WTC11 (cell line): Measurements from ENCODE around the gene KCNIP4. TPM values are rescaled to one million over a fixed set of nuclear protein-coding genes. Genes with fewer than 3 reads are reported as not detected.

Experiments
- ATAC-seq: fragments of 200-7000 bp; cut with Tn5 transposase; 2 replicates; pipeline ENCODE4 v1.10.0; 2021; ENCODE audit warnings: mild to moderate bottlenecking, moderate library complexity
- CTCF ChIA-PET: fragments of 300-600 bp; sonication (Branson Sonifier 250); formaldehyde crosslinking; loops from one replicate; lab custom pipeline; 2021; ENCODE audit warnings: antibody characterized with exemption; lab: Charles Lee
- POLR2A ChIA-PET: fragments of 350-600 bp; sonication (Branson Sonifier 250); formaldehyde crosslinking; loops from one replicate; lab custom pipeline; 2021; ENCODE audit warnings: antibody characterized with exemption; lab: Charles Lee
- DNase-seq: peaks from one replicate; pipeline ENCODE4 v3.0.0; 2021; ENCODE audit warnings: low spot score
- H3K27ac Mint-ChIP-seq: 2 replicates; pipeline ENCODE4 v1.8.0; 2021; ENCODE audit warnings: mixed read lengths
- H3K27me3 Mint-ChIP-seq: 2 replicates; pipeline ENCODE4 v1.8.0; 2021; ENCODE audit warnings: low read depth, mild to moderate bottlenecking, moderate library complexity, mixed read lengths
- H3K36me3 Mint-ChIP-seq: 2 replicates; pipeline ENCODE4 v1.8.0; 2021; ENCODE audit warnings: mixed read lengths
- H3K4me1 Mint-ChIP-seq: 2 replicates; pipeline ENCODE4 v1.8.0; 2022; ENCODE audit warnings: mixed read lengths
- H3K4me3 Mint-ChIP-seq: 2 replicates; pipeline ENCODE4 v1.8.0; 2021; ENCODE audit warnings: mild to moderate bottlenecking, moderate library complexity, mixed read lengths
- H3K9me3 Mint-ChIP-seq: 2 replicates; pipeline ENCODE4 v1.8.0; 2021; ENCODE audit warnings: mixed read lengths
- AR ChIP-seq: fragments of 250-450 bp; sonication (Bioruptor Pico); IDR thresholded peaks from 2 replicates; pipeline ENCODE4 v1.9.0; 2021; ENCODE audit warnings: mild to moderate bottlenecking
- ATF6 ChIP-seq: sonication (generic); formaldehyde crosslinking; IDR thresholded peaks from 2 replicates; pipeline ENCODE4 v1.8.1; 2023; ENCODE audit warnings: mild to moderate bottlenecking, missing genetic modification reagents
- FOXP1 ChIP-seq: sonication (generic); formaldehyde crosslinking; IDR thresholded peaks from 2 replicates; pipeline ENCODE4 v1.8.0; 2022; ENCODE audit warnings: missing genetic modification reagents, mild to moderate bottlenecking, moderate library complexity, borderline replicate concordance
- FOXP4 ChIP-seq: sonication (generic); formaldehyde crosslinking; IDR thresholded peaks from 2 replicates; pipeline ENCODE4 v1.8.0; 2022; ENCODE audit warnings: mild to moderate bottlenecking, missing genetic modification reagents
- IRF2 ChIP-seq: sonication (generic); formaldehyde crosslinking; IDR thresholded peaks from 2 replicates; pipeline ENCODE4 v1.8.0; 2022; ENCODE audit warnings: low read depth, missing genetic modification reagents, borderline replicate concordance
- JAZF1 ChIP-seq: fragments of 250-450 bp; sonication (Bioruptor Pico); IDR thresholded peaks from 2 replicates; pipeline ENCODE4 v1.9.0; 2021; ENCODE audit warnings: moderate library complexity, mild to moderate bottlenecking, inconsistent platforms
- KAT7 ChIP-seq: sonication (generic); formaldehyde crosslinking; IDR thresholded peaks from 2 replicates; pipeline ENCODE4 v1.8.1; 2023; ENCODE audit warnings: missing genetic modification reagents, mild to moderate bottlenecking, borderline replicate concordance
- MXD4 ChIP-seq: fragments of 250-450 bp; sonication (Bioruptor Pico); IDR thresholded peaks from 2 replicates; pipeline ENCODE4 v1.8.0; 2021; ENCODE audit warnings: mild to moderate bottlenecking, moderate library complexity, borderline replicate concordance
- NFYB ChIP-seq: sonication (generic); formaldehyde crosslinking; conservative IDR thresholded peaks from 2 replicates; pipeline ENCODE4 v1.8.0; 2022; ENCODE audit warnings: low read depth, missing genetic modification reagents
- NR1H2 ChIP-seq: sonication (generic); formaldehyde crosslinking; IDR thresholded peaks from 2 replicates; pipeline ENCODE4 v1.9.0; 2021; ENCODE audit warnings: mild to moderate bottlenecking, moderate library complexity, missing genetic modification reagents
- SOX15 ChIP-seq: fragments of 250-450 bp; sonication (Bioruptor Pico); IDR thresholded peaks from 2 replicates; pipeline ENCODE4 v1.9.0; 2021; ENCODE audit warnings: mild to moderate bottlenecking
- SP1 ChIP-seq: sonication (generic); formaldehyde crosslinking; conservative IDR thresholded peaks from 2 replicates; pipeline ENCODE4 v1.8.1; 2022; ENCODE audit warnings: missing genetic modification reagents
- TEAD1 ChIP-seq: sonication (generic); formaldehyde crosslinking; IDR thresholded peaks from 2 replicates; pipeline ENCODE4 v1.8.0; 2022; ENCODE audit warnings: mild to moderate bottlenecking, missing genetic modification reagents
- USF2 ChIP-seq: sonication (generic); formaldehyde crosslinking; IDR thresholded peaks from 2 replicates; pipeline ENCODE4 v1.8.1; 2023; ENCODE audit warnings: mild to moderate bottlenecking, missing genetic modification reagents, moderate library complexity
- ZNF121 ChIP-seq: sonication (generic); formaldehyde crosslinking; IDR thresholded peaks from 2 replicates; pipeline ENCODE4 v1.8.0; 2023; ENCODE audit warnings: missing genetic modification reagents
- ZNF138 ChIP-seq: sonication (generic); formaldehyde crosslinking; conservative IDR thresholded peaks from 2 replicates; pipeline ENCODE4 v1.8.1; 2022; ENCODE audit warnings: mild to moderate bottlenecking, moderate library complexity, missing genetic modification reagents
- ZNF219 ChIP-seq: sonication (generic); formaldehyde crosslinking; IDR thresholded peaks from 2 replicates; pipeline ENCODE4 v1.8.0; 2023; ENCODE audit warnings: missing genetic modification reagents, mild to moderate bottlenecking, borderline replicate concordance
- ZNF263 ChIP-seq: sonication (generic); formaldehyde crosslinking; IDR thresholded peaks from 2 replicates; pipeline ENCODE4 v1.8.1; 2022; ENCODE audit warnings: low read depth, mild to moderate bottlenecking, moderate library complexity, missing genetic modification reagents
- ZNF317 ChIP-seq: sonication (generic); formaldehyde crosslinking; IDR thresholded peaks from 2 replicates; pipeline ENCODE4 v1.8.1; 2023; ENCODE audit warnings: low read depth, mild to moderate bottlenecking, moderate library complexity, missing genetic modification reagents, borderline replicate concordance
- ZNF396 ChIP-seq: fragments of 250-450 bp; sonication (Bioruptor Pico); IDR thresholded peaks from 2 replicates; pipeline ENCODE4 v1.8.0; 2021; ENCODE audit warnings: mild to moderate bottlenecking, moderate library complexity, borderline replicate concordance
- ZNF671 ChIP-seq: fragments of 250-450 bp; sonication (Bioruptor Pico); IDR thresholded peaks from 2 replicates; pipeline ENCODE4 v1.8.0; 2021; ENCODE audit warnings: mild to moderate bottlenecking
- total RNA-seq: library from RNA; stranded (reverse); gene quantifications from 3 replicates; pipeline ENCODE4 v1.2.3, GENCODE V29; 2021
- TF ChIP-seq, protein P1 (sequence below): fragments of 250-450 bp; sonication (Bioruptor Pico); IDR thresholded peaks from 2 replicates; pipeline ENCODE4 v2.1.2; 2022; ENCODE audit warnings: mild to moderate bottlenecking, moderate library complexity
- TF ChIP-seq, protein P2 (sequence below): sonication (generic); formaldehyde crosslinking; IDR thresholded peaks from 2 replicates; pipeline ENCODE4 v1.8.0; 2022; ENCODE audit warnings: mild to moderate bottlenecking, missing genetic modification reagents
- TF ChIP-seq, protein P3 (sequence below): sonication (generic); formaldehyde crosslinking; IDR thresholded peaks from 2 replicates; pipeline ENCODE4 v1.8.1; 2023; ENCODE audit warnings: mild to moderate bottlenecking, missing genetic modification reagents, borderline replicate concordance

Gene KCNIP4
- total RNA-seq, 1 experiment from 2014 or later: not detected

- H3K4me3 Mint-ChIP-seq: no peak overlapping the region
- CTCF ChIA-PET: interaction anchor here (1.1 kb wide), 1 partner anchor 94 kb away, joined by 3 read pairs; no protein-coding TSS in a partner anchor
- ATAC-seq (no peak), DNase-seq (no peak)
- peaks cover 6% of the 10 kb centered on the region for H3K27me3 Mint-ChIP-seq
- peaks cover 4% of the 10 kb centered on the region; the same call in 1 of the 2 replicates for H3K36me3 Mint-ChIP-seq
- peaks cover 7% of the 10 kb centered on the region for H3K9me3 Mint-ChIP-seq
- TF ChIP-seq JAZF1 (CRISPR knock-in tag): no peak
- no peak for TF ChIP-seq ZNF671
- no peak for TF ChIP-seq IRF2 (CRISPR knock-in tag)
- TF ChIP-seq ZNF396 (CRISPR knock-in tag): no peak
- TF ChIP-seq KAT7 (CRISPR knock-in tag): no peak
- no peak for TF ChIP-seq ZNF219 (CRISPR knock-in tag)
- no peak for TF ChIP-seq FOXP1
- TF ChIP-seq SP1: no peak
- TF ChIP-seq, protein P1, sequence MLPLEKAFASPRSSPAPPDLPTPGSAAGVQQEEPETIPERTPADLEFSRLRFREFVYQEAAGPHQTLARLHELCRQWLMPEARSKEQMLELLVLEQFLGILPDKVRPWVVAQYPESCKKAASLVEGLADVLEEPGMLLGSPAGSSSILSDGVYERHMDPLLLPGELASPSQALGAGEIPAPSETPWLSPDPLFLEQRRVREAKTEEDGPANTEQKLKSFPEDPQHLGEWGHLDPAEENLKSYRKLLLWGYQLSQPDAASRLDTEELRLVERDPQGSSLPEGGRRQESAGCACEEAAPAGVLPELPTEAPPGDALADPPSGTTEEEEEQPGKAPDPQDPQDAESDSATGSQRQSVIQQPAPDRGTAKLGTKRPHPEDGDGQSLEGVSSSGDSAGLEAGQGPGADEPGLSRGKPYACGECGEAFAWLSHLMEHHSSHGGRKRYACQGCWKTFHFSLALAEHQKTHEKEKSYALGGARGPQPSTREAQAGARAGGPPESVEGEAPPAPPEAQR (CRISPR knock-in tag): no peak
- TF ChIP-seq ZNF263 (CRISPR knock-in tag): no peak
- TF ChIP-seq FOXP4 (CRISPR knock-in tag): no peak
- TF ChIP-seq ZNF121 (CRISPR knock-in tag): no peak
- TF ChIP-seq MXD4 (CRISPR knock-in tag): no peak
- TF ChIP-seq USF2 (CRISPR knock-in tag): no peak
- TF ChIP-seq ATF6 (CRISPR knock-in tag): no peak
- no peak for TF ChIP-seq NFYB
- TF ChIP-seq TEAD1 (CRISPR knock-in tag): no peak
- TF ChIP-seq ZNF317 (CRISPR knock-in tag): no peak
- no peak for TF ChIP-seq NR1H2 (CRISPR knock-in tag)
- no peak for TF ChIP-seq SOX15 (CRISPR knock-in tag)
- peaks cover 16% of the 10 kb centered on the region for H3K4me1 Mint-ChIP-seq
- POLR2A ChIA-PET: no interaction called here
- no peak overlapping the region for H3K27ac Mint-ChIP-seq
Observed at GRCh38 chr4:21695141-21695540, 253.4 kb downstream of the KCNIP4 start.

GRCh38 chr4:21692241-21692640 is 256.3 kb downstream of the KCNIP4 start:
- Mint-ChIP-seq H3K4me3 (no peak overlapping the region), H3K27ac (no peak overlapping the region), H3K27me3 (no peaks in the 10 kb centered on the region), H3K9me3 (peaks cover 8% of the 10 kb centered on the region), H3K4me1 (no peaks in the 10 kb centered on the region), H3K36me3 (peaks cover 4% of the 10 kb centered on the region; the same call in 1 of the 2 replicates)
- POLR2A ChIA-PET: no interaction called here
- no peak for ATAC-seq
- no peak for DNase-seq
- CTCF ChIA-PET: no interaction called here
- no peak for TF ChIP-seq AR (CRISPR knock-in tag)
- no peak for TF ChIP-seq ZNF219 (CRISPR knock-in tag)
- TF ChIP-seq, protein P2, sequence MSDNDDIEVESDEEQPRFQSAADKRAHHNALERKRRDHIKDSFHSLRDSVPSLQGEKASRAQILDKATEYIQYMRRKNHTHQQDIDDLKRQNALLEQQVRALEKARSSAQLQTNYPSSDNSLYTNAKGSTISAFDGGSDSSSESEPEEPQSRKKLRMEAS (CRISPR knock-in tag): no peak
- TF ChIP-seq, protein P3, sequence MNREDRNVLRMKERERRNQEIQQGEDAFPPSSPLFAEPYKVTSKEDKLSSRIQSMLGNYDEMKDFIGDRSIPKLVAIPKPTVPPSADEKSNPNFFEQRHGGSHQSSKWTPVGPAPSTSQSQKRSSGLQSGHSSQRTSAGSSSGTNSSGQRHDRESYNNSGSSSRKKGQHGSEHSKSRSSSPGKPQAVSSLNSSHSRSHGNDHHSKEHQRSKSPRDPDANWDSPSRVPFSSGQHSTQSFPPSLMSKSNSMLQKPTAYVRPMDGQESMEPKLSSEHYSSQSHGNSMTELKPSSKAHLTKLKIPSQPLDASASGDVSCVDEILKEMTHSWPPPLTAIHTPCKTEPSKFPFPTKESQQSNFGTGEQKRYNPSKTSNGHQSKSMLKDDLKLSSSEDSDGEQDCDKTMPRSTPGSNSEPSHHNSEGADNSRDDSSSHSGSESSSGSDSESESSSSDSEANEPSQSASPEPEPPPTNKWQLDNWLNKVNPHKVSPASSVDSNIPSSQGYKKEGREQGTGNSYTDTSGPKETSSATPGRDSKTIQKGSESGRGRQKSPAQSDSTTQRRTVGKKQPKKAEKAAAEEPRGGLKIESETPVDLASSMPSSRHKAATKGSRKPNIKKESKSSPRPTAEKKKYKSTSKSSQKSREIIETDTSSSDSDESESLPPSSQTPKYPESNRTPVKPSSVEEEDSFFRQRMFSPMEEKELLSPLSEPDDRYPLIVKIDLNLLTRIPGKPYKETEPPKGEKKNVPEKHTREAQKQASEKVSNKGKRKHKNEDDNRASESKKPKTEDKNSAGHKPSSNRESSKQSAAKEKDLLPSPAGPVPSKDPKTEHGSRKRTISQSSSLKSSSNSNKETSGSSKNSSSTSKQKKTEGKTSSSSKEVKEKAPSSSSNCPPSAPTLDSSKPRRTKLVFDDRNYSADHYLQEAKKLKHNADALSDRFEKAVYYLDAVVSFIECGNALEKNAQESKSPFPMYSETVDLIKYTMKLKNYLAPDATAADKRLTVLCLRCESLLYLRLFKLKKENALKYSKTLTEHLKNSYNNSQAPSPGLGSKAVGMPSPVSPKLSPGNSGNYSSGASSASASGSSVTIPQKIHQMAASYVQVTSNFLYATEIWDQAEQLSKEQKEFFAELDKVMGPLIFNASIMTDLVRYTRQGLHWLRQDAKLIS (CRISPR knock-in tag): no peak
- TF ChIP-seq ZNF138 (CRISPR knock-in tag): no peak
